ENCODE measurements around the gene RASA2.
"Not testable (repeated sequence)": the region's sequence is repeated elsewhere in the genome, so short reads cannot be mapped to it uniquely, and the experiment has no call there.

The RASA2 gene

DNA sequence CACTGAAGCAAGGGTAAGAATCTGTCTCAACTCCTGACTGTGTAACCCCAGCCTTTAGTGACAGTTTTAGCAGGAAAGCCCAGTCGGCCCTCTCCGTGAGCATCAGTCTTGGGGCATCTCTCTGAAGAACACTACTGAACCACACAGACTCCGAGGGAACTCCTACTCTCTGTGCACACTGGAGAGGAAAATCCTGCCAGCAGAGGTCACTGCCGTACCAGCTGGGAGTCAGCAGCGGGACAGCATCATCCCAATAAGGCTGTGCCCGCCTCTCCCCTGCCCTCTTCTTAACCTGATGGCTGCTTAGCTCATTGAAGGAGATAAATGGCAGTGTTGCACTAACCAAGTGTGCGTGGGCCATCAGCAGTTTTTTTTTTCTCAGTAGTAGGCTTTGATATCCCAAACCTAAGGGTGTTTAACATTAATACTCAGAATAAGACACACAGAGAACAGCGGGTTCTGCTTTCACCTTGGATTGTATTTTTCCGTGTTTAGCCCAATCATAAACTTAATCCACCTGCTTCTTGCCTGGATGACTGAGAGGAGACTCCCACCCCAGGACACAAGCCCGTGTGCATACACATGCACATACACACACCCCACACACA, 26.6 kb upstream of the RASA2 start:
- DNase-seq = peak; percentile 95

DNA sequence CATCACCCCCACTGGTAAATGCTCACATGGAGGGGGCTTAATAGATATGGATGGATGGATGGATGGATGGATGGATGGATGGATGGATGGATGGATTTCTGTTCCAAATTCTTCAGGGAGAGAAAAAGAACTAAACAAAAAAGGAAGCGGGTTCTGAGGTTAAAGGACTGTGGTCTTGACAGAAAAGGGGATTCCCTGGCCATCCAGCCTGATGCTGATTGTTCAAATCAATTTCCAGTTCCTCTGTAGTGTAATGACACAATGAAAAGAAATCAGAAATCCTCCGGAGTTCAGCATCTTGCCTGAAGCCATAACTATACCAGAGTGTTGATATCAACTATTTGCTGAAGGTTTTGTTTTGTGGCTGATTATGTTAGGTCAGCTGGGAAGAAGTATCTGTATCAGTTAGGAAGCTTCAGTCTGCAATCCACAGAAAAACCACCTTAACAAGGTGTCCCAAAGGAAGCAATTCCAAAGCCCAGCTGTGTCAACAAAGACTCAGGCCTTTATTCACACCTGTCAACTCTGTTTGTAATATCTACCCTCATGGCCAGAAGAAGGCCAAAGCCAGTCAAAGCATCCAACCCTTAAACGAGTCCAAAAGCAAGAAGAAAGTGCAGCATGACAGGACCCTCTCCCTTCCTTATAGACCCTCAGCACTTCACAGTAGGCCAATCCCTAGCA, 24.5 kb upstream of the RASA2 start:
- DNase-seq = no peak

GRCh38 chr3:141465221-141465620, 21.6 kb upstream of the RASA2 start:
- DNase-seq = no peak

DNA sequence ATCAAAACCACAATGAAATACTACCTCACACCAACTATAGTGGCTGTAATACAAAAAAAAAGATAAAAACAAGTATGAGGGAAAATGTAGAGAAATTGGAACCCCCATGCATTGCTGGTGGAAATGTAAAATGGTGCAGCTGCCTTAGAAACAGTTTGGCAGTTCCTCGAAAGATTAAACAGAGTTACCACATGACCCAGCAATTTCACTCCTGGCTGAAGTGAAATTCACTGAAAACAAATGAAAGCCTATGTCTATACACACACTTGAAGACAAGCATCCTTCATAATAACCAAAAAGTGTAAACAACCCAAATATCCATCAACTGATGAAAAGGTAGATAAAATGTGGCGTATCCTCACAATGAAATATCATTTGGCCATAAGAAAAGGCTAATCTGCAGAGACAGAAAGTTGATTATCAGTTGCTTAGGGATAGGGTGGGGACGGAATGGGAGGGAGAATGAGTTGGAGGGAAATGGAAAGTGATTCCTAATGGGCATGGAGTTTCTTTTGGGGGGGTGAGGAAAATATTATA, 20.1 kb upstream of the RASA2 start:
- no peak for DNase-seq

DNA sequence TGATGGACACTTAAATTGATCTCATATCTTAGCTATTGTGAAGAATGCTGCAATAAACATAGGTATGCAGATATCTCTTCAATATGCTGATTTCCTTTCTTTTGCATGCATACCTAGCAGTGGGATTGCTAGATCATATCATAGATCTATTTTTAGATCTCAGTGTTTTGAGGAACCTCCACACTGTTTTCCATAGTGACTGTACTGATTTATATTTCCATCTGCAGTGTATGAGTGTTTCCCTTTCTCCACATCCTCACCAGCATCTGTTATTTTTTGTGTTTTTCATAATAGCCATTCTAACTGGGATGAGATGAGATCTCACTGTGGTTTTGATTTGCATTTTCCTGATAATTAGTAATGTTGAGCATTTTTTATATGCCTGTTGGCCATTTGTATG, 17.1 kb upstream of the RASA2 start:
- no peak for DNase-seq

DNA sequence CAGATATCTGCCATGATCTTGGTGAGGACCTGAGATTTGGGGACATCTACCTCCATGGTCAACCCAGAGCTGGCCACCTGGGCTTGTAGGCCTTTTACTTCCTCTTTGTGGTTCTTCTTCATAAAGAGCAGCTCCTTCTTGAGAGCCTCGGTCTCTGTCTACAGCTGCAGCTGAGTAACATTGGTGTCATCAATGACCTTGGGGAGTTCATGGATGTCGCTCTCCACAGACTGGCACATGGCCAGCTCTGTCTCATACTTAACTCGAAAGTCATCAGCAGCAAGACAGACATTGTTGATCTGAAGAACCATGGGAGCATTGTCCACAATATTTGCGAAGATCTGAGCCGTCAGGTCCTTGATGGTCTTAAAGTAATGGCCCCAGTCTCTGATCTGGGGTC, 15.7 kb upstream of the RASA2 start:
- no peak for DNase-seq

GRCh38 chr3:141476033-141476432, 10.8 kb upstream of the RASA2 start:
- no peak for DNase-seq

GRCh38 chr3:141477224-141477623, 9.6 kb upstream of the RASA2 start:
- peak; percentile 86 for DNase-seq

DNA sequence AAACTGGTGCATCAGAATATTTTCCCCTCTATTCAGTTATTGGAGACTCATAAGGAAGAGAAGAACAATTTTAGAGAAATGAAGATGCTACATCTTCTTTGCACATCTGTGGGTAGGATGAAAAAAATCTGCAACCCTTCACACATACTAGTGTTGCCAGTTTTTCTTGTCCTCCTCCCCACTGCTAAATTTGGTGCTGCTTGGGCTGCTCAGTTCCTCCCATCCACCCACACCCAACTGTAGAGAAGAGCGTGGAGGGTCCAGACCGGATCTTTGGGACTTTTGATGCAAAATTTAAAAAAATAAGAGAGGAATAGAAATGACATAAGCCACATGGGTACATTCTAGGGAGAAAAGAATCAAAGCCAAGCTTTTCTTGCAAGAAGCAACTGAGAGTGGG, 8.7 kb upstream of the RASA2 start:
- no peak for DNase-seq

DNA sequence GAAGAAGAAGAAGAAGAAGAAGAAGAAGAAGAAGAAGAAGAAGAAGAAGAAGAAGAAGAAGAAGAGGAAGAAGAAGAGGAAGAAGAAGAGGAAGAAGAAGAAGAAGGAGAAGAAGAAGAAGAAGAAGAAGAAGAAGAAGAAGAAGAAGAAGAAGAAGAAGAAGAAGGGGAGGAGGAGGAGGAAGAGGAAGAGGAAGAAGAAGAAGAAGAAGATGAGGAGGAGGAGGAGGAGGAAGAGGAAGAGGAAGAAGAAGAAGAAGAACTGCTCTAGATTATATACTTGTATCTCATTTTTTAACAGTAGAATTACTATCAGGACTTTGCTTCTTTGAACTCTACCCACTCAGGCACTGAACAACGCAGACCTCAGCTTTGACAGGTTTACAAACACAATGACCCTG, 8.0 kb upstream of the RASA2 start:
- not testable (repeated sequence) for DNase-seq

- no peak for DNase-seq
Measured at GRCh38 chr3:141482245-141482922, 4.4 kb upstream of the RASA2 start.

DNA sequence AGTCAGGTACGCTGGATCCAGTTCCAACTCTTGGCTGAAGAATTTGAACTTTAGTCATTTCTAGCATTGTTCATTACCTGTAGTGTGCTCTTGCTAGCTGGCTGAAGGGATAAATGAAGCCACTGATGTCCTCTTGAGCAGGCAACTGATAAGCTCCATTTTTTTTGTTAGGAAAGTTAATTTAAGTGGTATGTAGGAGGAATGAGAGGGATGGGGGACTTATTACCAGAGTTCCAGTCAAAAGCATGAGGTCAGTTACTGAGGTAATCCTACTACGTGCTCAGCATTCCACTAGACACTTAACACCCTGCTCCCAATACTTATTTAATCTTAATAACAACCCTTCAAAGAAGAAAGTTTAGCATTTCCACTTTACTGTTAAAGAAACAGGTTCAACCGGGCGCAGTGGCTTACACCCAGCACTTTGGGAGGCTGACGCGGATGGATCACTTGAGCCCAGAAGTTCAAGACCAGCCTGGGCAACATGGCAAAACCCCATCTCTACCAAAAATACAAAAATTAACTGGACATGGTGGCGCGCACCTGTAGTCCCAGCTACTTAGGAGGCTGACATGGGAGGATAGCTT, 2.0 kb upstream of the RASA2 start:
- no peak for DNase-seq

- DNase-seq = peak; percentile 63
Measured at GRCh38 chr3:141485641-141486495, 959 bp upstream of the RASA2 start.

- no peak for DNase-seq
Measured at GRCh38 chr3:141486496-141486745, 406 bp upstream of the RASA2 start.

DNA sequence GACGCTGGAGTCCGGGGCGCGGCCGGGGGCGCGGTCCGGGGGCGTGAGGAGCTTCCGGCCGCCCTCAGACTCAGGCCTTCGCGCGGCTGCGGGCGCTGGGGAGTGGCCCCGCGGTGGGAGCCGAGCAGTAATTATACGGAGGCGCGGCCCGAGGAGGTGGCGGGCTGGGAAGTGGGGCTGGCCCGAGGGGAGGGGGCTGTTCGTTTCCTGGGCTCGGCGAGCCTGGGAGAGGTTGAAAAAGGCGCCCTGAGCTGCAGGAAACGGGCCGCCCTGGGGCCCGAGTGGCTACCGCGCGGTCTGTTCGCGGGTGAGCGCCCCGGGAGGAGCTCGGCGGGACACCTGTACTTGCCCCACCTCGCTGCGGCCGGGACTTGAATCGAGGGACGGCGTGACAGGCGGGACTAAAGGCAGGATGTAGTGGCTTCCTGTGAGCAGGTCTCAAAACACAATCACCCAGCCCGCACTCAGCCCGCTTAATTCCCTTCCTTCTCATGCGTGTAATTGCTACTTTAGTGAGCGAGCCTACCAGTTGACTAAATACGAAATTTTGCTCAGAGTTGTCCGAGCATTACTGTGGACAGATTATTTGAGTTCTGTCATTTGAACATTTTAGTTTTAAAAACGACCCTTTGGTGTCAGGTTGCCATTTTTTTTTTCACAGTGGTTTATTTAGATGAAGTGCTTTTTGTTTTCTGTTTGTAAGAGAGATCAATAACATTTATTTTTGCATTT, 860 bp downstream of the RASA2 start:
- peak; percentile 91 for DNase-seq

GRCh38 chr3:141489203-141489602, 2.4 kb downstream of the RASA2 start:
- DNase-seq = no peak

- DNase-seq = no peak
Measured at GRCh38 chr3:141491081-141491480, 4.3 kb downstream of the RASA2 start.

- no peak for DNase-seq
Measured at GRCh38 chr3:141491929-141492328, 5.1 kb downstream of the RASA2 start.

DNA sequence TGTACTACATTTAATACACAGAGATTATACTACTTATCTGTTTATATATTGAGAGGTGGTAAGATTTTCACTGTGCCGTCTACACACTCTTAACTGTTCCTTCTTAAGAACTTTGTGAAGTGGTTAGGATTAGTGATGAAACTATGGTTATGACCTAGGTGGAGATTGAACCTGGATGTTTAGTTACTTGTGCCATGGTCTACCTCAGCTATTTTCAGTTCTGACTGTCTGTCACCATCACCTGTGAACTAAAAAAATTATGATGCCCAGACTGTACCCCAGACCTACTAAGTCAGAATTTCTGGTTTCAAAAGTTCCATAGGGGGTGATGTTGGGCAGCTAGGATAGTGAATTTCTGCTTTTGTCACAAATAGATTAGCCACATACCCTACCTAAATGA, 6.4 kb downstream of the RASA2 start:
- no peak for DNase-seq

GRCh38 chr3:141497589-141497988, 10.8 kb downstream of the RASA2 start:
- not testable (repeated sequence) for DNase-seq

DNA sequence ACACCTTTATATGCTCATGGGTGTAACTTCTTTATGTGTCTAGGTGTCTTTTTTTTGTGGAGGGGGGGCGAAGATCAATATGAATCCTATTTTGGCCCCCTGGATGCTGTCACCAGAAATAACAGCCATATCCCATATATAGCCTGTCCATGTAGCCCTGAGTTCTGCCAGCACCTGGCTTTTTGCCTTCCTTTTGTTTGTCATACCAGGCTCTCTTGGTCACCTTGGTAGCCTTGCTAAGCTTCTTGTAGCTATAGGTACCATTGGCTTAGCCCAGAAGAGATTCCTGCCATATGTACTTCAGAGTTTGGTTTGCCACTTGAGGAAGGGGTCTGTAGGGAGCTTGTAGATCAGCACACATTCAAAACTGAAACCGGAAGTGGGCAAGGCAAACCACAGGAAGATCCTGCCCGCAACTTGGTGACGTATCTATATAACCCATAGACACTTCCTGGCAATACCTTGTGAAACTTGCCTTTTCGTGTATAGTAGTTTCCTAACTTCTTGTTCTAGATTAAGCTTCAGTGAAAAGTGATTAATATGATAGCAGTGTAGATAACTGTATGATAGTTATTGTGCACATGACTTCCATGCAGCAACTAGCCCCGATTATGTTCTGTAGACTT, 11.9 kb downstream of the RASA2 start:
- DNase-seq = no peak

DNA sequence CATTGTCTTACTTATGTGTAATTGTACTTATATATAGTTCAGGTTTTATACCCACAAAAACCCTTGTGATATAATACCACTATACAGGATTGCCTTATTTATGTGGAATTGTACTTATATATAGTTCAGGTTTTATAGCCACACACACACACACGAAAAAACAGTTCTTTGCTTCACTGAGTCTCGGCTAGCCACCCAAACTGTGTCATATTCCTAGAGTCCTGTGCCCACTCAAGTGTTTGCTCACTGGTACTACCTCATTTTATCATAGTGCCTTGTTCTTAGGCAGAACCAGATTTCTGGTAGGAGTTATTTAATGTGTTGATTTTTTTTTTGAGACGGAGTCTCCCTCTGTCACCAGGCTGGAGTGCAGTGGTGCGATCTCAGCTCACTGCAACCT, 12.5 kb downstream of the RASA2 start:
- DNase-seq = no peak

Data from islet precursor cell (in vitro differentiated cells).